GM19043 (cell line): Measurements from ENCODE around the gene CFAP97.
A peak's percentile ranks its signal among the peaks of the same experiment; 100 is the strongest.
"Not testable (repeated sequence)": the region's sequence is repeated elsewhere in the genome, so short reads cannot be mapped to it uniquely, and the experiment has no call there.

Source experiments
- ATAC-seq: cut with Tn5 transposase; IDR thresholded peaks from one replicate; pipeline ENCODE4 v1.9.1; 2021; ENCODE audit warnings: low read depth; ENCODE audit not compliant: unreplicated experiment

The CFAP97 gene

DNA sequence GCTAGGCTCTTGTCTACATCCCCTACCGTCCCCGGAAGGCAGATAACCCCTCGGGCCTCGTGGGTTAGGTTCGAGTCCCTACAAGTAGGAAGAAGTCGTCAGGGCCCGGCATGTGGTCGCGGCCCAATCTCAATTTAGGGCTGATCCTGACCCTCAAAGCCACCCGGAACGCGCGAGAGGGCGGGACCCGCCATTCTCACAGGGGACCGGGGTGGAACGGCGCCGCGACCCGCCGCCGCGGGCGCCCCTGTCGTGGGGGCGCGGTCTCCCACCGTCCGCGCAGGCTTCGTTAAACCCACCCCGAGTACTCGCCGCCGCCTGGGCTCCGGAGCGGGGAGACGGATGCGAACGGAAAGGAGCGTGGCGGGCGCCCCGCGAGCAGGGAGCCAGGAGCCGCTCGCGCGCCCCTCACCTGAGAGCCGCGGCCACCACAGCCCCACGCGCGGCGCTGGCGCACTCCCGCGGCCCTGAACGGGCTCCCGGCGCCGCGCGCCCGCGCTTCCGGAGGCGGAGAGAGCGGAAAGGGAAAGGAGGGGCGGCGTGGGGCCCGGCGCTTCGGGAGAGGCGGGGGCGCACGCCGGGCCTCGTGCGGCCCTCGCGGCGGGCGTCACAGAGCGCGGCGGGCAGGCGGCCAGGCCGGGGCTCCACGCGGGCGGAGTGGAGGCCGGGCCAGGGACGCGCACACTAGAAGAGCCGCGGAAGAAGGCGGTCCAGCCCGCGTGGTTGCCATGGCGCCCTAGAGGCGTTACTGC lies at the start of gene CFAP97:
Gene CFAP97, minus strand, starts transcription at position 515 of the 752 bp plus-strand sequence. CDS start 12,804 bp downstream, outside the sequence.
- ATAC-seq = peak; percentile 62

DNA sequence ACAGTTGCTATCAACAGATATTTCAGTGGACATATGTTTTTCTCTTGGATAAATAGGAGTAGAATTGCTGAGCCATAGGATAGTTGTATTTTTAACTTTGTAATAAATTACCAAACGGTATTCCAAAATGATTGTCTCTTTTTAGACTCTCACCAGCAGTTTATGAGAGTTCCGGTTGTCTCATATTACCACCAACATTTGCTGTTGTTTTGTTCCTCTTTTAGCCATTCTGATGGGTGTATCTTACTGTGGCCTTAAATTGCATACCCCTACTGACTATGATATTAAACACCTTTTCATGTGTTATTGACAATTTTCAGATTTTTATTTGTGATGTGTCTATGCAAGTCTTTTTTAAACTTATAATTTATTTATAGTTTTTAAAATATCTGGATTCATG lies 45.3 kb upstream of the CFAP97 start:
- ATAC-seq = no peak

DNA sequence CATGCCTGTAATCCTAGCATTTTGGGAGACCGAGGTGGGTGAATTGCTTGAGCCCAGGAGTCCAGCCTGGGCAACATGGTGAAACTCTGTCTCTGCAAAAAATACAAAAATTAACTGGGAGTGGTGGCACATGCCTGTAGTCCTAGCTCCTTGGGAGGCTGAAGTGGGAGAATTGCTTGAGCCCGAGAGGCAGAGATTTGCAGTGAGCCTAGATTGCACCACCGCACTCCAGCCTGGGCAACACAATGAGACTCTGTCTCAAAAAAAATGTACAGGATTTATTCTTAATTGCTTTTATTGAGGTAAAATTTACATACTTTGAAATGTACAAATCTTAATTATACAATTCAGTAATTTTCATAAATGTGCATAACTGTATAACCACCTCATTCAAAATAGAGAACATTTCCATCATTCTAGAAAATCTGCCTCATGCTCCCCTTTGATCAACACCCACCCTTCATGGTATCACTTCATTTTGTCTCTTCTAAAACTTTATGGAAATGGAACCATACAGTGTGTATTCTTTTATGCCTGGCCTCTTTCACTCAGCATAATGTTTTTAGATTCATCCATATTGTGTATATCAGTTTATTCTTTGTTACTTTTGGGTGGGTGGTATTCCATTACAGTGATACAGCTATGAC lies 44.7 kb upstream of the CFAP97 start:
- no peak for ATAC-seq

DNA sequence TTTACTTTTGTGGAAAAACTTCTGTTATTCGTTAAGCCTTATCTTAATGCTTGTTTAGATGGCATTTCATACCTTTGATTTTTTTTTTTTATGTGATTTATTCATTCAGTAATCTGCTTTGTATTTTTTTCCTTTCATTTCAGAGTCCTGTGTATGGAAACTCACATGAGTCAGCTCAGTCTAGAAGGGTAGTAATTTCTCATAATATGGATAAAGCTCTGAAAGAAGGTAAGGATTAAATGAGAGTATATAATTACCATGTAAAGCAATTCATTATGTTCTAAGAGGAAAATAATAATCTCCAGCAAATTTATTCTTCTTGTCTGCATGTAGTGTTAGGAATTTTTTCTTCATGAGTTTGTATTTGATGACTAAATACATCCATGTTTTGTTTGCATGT lies 43.4 kb upstream of the CFAP97 start:
- no peak for ATAC-seq

DNA sequence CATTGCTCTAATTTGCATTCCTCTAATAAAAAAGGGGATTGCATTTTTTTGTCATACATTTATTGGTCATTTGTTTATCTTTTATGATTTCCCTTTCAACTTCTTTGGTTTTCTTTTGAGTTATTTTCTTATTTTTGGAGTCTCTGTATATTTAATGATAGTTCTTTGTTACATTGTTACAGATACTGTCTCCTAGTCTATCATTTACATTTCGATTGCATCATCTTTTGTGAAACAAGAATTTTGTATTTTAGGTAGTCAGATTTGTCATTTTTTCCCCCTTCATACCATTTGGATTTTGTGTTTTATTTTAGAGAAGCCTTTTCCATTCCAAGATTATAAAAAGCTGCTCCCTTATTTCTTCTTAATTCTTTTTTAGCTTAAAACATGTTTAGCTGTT lies 42.7 kb upstream of the CFAP97 start:
- ATAC-seq = no peak

DNA sequence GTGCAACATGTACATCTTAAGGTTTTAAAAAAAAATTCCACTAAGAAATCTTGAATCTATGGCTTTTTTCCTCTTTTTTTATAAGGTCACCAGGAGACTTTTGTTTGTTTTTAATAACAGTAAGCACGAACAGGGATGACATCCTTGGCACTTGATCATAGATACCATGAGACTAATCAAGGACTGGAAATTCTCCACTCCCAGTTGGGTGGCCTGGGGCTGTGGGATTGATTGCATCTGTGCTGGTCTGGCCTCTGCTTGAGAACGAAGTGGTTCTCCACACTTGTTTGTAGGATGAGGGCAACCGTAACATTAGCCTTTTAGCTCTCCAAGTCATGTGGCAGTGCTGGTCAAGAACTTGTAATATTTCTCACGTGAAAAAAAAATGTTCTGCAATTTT lies 41.0 kb upstream of the CFAP97 start:
- no peak for ATAC-seq

DNA sequence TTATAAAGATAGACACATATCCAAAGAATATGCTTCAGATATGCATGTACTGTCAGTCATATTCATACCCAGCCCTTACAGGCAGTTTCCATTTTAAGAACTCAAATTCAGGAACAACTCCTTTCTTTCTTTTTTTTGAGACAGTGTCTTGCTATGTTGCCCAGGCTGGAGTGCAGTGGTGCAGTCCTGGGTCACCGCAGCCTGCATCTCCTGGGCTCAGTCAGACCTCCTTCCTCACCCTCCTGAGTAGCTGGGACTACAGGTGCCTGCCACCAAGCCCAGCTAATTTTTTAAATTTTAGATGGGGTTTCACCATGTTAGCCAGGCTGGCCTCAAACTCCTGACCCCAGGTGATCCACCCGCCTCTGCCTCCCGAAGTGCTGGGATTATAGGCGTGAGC lies 40.1 kb upstream of the CFAP97 start:
- ATAC-seq = no peak

DNA sequence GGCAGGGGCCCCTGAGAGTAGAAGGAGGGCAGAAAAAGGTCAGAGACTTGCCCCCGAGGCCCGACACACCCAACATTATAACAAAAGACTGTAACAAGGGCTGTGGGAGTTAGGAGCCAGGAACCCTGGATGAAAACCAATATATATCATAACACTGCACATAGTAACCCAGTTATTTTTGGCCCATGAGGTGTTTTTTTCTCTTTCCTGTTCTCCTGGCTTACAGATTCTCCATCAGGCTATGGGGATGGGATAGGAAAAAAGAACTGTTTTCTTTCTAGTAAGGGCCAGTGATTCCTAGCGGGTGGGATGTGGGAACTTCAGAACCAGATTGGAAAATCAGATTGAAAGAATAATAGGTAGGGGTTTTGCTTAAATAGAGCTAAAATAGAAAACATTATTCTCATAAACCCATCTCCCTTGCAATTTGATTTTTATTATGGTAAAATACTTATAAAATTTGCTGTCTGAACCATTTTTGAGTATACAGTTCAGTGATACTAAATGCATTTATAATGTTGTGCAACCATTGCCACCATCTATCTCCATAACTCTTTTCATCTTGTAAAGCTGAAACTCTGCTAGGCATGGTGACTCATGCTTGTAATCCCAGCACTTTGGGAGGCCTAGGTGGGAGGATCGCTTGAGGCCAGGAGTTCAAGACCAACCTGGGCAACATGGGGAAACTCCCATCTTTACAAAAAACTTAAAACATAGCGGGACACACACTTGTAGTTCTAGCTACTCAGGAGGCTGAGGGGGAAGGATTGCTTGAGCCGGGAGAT lies 39.1 kb upstream of the CFAP97 start:
- ATAC-seq = no peak

DNA sequence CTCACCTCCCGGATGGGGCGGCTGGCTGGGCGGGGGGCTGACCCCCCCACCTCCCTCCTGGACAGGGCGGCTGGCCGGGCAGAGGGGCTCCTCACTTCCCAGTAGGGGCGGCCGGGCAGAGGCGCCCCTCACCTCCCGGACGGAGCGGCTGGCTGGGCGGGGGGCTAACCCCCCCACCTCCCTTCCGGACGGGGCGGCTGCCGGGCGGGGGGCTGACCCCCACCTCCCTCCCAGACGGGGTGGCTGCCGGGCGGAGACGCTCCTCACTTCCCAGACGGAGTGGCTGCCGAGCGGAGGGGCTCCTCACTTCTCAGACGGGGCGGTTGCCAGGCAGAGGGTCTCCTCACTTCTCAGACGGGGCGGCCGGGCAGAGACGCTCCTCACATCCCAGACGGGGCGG lies 36.7 kb upstream of the CFAP97 start:
- ATAC-seq = not testable (repeated sequence)

DNA sequence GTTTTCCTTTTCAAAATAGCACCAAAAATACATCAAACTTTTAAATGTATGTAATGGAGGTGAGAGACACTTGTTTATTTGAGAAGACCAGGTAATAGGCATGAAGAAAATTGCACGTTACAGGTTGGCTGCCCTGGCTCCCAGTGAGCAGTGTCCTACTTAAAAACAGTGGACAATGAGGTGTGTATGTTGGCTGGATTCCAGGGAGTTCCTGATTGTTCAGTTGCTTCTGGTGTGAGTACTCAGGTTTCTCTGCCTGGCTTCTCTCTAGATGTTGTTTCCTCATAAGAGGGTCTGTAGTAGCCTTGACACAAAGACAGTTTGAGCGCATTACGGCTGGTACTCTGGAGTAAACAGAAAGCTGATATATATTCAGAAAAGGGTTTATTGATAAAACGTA lies 35.0 kb upstream of the CFAP97 start:
- no peak for ATAC-seq

DNA sequence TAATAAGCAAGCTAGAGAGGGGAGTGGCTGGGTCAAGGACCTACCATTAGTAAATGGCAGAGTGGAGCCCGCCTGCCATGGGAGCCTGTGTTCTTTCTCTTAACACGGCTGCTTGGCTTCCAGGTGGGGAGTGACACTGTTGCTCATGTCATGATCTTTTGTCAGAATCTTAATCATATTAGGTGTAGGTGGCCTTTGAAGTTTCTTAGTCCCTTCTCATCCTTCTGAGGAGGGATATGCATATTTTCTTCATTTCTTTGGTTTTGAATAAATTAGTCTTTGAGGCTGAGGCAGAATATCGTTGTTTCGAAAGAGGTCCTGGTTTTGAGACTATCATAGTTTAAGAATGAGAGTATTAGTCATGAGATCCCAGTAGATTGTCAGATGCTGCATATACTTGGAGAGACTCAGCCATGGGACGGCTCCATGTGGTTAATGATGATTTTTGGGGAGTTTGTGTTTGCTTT lies 34.4 kb upstream of the CFAP97 start:
- ATAC-seq = no peak

DNA sequence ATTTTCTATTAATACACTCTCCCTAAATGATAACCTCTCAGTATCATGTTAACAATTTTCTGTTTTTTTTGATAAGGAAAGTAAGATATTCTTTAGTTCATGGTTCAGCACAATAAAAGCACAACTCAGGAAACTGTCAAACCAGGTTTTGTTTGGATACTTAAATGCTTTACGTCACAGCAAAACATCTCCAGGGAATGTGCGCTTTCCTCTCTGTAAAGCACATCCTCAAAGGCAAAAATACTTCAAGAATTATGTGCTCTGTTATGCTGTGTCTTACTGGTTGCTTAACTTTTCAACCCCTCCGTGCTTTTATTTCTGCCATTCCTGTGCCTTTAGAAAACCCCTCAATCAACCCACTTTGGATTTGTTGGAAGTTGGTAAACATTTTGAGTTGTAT lies 33.4 kb upstream of the CFAP97 start:
- ATAC-seq = no peak

DNA sequence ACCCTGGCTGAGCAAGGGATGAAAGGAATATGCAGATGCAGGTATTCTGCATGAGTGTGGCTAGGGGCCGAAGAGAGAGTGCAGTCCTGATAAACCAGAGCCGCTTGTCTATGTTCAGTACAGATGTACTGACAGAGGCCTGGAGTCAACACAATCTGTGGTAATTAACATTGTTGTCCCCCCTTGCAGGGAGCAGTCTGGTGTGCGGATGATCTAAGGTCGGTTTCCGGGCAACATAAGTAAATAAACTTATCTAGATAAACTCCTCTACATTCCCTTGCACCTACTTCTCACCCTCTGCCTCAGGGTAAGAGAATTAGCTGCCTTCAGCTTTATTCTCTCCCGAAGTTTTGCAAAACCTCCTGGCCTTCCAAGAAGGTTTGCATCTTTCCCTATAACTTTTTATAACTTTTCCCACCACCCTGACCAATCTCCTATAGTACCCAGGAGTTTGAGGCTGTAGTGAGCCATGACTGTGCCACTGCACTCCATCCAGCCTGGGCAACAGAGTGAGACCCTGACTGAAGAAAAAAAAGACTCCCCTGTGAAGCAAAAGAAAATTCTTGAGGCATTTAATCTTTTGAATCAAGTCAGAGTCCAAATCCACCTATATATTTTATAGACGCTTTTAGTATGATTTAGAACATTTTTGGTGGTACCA lies 32.2 kb upstream of the CFAP97 start:
- no peak for ATAC-seq

DNA sequence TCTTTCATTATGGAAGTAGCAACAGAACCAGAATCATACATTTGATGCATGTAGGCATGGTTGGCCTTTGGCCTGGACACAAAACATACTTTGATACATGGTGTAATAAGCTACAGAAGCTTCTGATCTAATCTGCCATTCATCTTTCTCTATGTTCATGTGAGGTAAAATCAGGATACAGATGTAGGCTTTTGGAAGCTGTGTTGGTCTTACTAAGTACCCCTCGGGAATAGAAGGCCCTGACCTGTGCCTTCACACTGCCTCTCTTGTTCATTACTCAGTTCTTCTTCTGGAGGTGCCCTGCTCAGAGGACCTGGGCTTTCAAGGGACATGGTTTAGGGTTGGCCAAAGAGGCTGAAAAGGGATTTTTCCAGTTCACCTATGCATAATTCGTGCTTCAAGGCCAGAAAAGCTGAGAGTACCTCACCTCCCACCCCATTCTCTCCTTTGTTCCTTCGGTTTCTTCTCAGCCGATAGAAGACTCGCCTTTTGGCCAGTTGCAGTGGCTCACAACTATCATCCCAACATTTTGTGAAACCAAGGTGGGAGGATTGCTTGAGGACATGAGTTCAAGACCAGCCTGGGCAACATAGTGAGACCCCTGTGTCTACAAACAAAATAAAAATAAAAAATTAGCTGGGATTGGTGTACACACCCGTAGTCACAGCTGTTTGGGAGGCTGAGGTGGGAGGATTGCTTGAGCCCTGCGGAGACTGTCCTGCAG lies 31.5 kb upstream of the CFAP97 start:
- ATAC-seq = no peak

DNA sequence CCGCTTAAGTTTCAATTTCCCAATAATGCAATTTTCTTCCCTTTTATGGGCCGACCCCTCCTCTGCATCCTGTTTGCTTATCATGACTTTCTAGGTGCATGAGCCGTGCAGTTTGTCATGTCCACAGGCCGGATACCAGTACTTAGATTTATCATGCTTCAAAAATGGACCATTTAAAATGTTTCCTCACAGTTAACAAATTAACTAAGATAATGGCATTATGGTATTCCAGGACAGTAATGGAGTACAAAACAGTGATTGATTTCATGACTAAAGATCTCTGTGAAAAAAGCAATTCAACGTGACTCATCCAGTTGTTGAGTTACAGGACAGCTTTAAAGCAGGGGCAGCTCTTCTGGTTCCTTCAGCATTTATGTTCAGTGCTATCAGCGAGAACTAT lies 28.6 kb upstream of the CFAP97 start:
- ATAC-seq = no peak

DNA sequence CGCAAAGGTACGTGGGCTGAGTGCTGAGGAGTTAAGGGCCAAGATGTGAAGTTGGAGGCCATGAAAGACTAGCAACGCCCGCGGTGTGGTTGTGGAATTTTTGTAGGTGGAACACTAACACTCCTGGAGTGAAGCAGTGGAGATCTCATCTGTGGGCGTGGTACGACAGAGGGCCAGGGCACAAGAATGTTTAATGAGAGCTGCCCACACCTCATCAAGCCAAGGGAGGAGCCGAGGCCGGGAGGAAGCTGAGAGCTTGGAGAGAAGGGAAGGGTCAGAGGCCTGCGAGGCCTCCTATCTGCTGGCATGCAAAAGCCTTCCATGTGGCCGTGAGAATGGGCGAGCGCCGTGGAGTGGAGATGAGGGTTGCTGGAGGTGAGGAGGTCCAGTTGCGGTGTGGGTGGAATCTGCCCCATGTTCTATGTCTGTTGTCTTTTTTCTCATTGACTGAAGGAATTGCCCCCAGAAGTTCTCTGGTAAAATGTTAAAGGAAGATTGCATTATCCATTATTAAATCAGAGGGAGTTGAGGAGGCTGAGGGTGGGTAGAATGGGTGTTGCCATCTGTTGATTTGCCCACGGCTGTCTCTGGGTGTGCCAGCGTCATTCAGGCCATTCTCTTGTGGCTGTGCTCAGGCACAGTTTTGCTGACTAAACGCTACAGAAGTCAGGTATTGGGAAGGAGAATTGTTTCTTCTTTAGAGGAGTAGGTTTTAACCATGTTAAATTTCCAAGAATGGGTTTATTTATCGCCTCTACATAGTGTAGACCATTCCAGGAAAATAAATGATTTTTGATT lies 25.4 kb upstream of the CFAP97 start:
- ATAC-seq = no peak

DNA sequence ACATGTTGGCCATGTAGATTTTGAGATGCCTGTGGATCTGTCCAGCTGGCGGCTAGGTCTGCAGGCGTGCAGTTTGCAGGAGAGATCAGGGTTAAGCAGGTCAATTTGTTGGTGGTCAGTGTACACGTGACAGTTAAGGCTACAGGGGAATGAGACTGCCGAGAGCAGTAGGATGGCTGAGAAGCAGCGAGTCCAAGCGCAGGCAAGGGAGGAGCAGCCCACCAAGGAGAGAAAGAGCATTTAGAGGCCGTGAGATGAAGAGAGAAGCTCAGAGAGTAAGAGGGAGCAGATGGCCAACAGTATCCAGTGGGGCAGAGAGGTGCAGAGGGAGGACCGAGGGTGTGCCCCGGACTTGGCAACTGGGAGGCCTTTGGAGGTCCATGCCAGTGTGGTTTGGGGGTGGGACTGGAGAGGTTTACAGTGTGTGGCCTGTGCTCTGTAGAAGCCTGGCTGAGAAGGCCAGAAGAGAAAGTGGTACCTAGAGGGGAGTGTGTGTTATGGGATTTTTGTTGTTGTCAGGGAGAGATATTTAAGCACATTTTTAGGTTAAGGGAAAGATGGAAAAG lies 24.0 kb upstream of the CFAP97 start:
- ATAC-seq = no peak

DNA sequence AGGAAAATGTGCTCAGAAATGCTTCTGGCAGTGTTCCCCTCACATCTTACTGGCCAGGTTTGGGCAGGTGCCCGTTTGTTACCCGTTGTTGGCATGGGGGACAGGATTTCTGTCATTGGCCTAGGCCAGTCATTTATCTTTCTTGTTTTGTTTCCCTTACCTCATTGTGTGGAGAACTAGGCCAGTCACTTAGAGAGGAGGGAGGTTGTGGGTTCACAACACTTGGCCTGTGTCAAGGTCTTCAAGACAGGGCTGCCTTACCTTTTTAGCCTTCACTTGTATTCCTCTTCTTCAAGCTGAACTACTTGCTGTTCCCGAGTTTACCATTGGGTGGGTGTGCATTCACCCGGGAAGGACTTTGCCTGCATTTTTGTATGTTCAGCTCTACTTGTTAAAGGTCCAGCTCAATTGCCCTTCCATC lies 23.3 kb upstream of the CFAP97 start:
- no peak for ATAC-seq

DNA sequence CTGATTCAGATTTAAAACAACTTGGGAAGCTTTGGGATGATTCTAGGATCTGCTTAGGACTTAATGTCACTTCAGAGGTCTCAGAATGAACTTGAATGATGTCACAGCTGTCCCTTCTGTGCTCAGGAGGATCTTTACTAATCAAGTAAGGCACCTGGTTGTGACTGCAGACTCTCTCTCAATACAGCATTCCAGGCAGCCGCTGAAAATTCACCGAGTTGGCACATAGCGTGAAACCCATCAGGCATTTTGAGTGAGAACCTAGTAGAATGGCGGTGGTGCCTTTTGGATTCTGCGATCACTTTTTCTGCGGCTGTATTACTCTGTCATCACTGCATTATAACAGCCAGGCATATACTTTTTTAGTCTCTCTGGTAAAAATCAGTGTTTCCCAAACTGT lies 22.1 kb upstream of the CFAP97 start:
- ATAC-seq = no peak
